Measurements from ENCODE around the gene PHACTR1. TPM values are rescaled to one million over a fixed set of nuclear protein-coding genes. Genes with fewer than 3 reads are reported as not detected.
"Not testable (repeated sequence)": the region's sequence is repeated elsewhere in the genome, so short reads cannot be mapped to it uniquely, and the experiment has no call there.

Gene PHACTR1
- total RNA-seq, 1 donor from 2014 or later, result 85.9 TPM

GRCh38 chr6:13311155-13311554 lies 594.6 kb downstream of the PHACTR1 start:
- TF ChIP-seq, protein P1, sequence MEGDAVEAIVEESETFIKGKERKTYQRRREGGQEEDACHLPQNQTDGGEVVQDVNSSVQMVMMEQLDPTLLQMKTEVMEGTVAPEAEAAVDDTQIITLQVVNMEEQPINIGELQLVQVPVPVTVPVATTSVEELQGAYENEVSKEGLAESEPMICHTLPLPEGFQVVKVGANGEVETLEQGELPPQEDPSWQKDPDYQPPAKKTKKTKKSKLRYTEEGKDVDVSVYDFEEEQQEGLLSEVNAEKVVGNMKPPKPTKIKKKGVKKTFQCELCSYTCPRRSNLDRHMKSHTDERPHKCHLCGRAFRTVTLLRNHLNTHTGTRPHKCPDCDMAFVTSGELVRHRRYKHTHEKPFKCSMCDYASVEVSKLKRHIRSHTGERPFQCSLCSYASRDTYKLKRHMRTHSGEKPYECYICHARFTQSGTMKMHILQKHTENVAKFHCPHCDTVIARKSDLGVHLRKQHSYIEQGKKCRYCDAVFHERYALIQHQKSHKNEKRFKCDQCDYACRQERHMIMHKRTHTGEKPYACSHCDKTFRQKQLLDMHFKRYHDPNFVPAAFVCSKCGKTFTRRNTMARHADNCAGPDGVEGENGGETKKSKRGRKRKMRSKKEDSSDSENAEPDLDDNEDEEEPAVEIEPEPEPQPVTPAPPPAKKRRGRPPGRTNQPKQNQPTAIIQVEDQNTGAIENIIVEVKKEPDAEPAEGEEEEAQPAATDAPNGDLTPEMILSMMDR (IDR thresholded peaks at IDR 0.05; ENCODE audit: borderline replicate concordance), result no peak
- Histone ChIP-seq H3K4me1 (peaks cover 27% of the 10 kb centered on the region), H3K9me3 (replicated peaks) (no peaks in the 10 kb centered on the region), H3K27ac (replicated peaks) (no peak overlapping the region), H3K4me3 (no peak overlapping the region), H3K27me3 (ENCODE audit: low read depth) (no peaks in the 10 kb centered on the region), H3K36me3 (peaks cover 70% of the 10 kb centered on the region)
- DNase-seq, result no peak
- intact Hi-C loops (cut with micrococcal nuclease), result no loop called here

GRCh38 chr6:13314806-13315205 lies 598.2 kb downstream of the PHACTR1 start:
- TF ChIP-seq, protein P1 (IDR thresholded peaks at IDR 0.05; ENCODE audit: borderline replicate concordance), result no peak
- Histone ChIP-seq H3K27me3 (ENCODE audit: low read depth) (no peaks in the 10 kb centered on the region), H3K36me3 (peaks cover 89% of the 10 kb centered on the region), H3K4me1 (peaks cover 4% of the 10 kb centered on the region), H3K9me3 (replicated peaks) (no peaks in the 10 kb centered on the region), H3K27ac (replicated peaks) (no peak overlapping the region), H3K4me3 (no peak overlapping the region)
- no peak for DNase-seq
- intact Hi-C loops (cut with micrococcal nuclease), result no loop called here

DNA sequence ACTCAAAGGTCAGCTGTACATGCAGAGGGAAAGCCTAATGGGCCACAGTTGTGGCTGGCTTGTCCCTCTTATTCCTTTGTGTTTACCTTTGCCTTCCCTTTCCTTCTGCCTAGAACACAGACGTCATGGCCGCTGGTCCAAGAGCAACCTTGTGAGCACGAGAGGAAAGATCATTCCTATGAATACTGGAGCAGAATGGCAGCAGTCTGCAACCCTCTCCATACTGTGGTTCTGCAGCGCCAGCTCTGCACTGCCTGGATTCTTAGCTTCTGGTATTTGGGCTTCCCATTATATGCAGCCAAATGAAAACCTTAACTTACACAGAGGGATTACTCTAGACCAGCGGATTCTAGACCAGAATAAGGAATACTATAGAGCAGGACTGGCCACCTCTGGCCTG lies 599.3 kb downstream of the PHACTR1 start:
- Histone ChIP-seq H3K27ac (replicated peaks) (no peak overlapping the region), H3K4me1 (no peaks in the 10 kb centered on the region), H3K4me3 (no peak overlapping the region), H3K9me3 (replicated peaks) (no peaks in the 10 kb centered on the region), H3K36me3 (peaks cover 89% of the 10 kb centered on the region), H3K27me3 (ENCODE audit: low read depth) (no peaks in the 10 kb centered on the region)
- intact Hi-C loops (cut with micrococcal nuclease), result no loop called here
- no peak for DNase-seq
- TF ChIP-seq, protein P1 (IDR thresholded peaks at IDR 0.05; ENCODE audit: borderline replicate concordance), result no peak

DNA sequence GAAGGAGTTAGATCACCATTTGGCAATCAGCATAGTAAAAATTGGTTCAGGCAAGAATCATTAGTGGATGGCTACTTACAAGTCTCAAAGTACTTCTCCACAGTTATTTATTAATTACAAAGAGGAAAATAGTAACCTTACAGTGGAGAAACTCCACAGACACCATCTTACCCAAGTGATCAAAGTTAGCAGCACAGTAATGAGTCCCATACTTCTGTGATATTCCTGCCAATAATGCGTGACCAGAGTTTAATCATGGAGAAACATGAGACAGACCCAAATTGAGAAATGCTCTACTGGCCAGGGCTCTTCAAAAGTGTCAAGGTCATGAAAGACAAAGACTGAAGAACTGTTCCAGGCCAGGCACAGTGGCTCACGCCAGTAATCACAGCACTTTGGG lies 602.3 kb downstream of the PHACTR1 start:
- Histone ChIP-seq H3K36me3 (peaks cover 100% of the 10 kb centered on the region), H3K9me3 (replicated peaks) (no peaks in the 10 kb centered on the region), H3K4me1 (peaks cover 15% of the 10 kb centered on the region), H3K4me3 (no peak overlapping the region), H3K27ac (replicated peaks) (no peak overlapping the region), H3K27me3 (ENCODE audit: low read depth) (no peaks in the 10 kb centered on the region)
- TF ChIP-seq, protein P1 (IDR thresholded peaks at IDR 0.05; ENCODE audit: borderline replicate concordance), result no peak
- no peak for DNase-seq
- intact Hi-C loops (cut with micrococcal nuclease), result no loop called here

DNA sequence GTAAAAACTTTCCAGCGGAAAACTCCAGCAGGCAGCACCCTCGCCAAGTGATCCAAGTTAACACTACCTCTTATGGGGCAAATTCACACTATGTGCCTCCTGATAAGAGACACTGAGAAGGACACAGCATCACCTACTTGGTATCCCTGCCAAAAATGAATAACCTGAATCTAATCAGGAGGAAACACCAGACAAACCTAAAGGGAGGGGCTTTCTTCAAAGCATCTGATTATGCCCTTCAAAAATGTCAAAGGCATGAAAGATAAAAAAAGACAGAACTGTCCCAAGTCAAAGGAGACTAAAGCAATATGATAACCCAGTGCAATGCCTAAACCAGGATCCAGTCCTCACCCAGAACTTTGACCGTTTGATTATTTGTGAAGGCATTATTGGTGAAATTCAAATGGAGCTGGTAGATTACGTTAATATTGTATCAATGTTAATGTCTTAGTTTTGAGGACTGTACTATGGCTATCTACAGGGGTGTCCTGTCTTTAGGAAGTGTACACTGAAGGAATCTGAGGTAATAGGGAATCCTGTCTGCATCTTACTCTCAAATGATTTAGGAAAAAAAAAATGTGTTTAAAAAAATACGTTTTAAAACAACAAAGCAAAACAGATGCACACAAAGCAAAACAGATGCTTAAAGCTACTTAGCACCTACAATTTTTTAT lies 603.5 kb downstream of the PHACTR1 start:
- TF ChIP-seq, protein P1 (IDR thresholded peaks at IDR 0.05; ENCODE audit: borderline replicate concordance), result no peak
- H3K27me3 ChIP-seq (ENCODE audit: low read depth), result no peaks in the 10 kb centered on the region
- intact Hi-C loops (cut with micrococcal nuclease), result loop anchor here (10.0 kb wide), 1 partner anchor 405 kb away; no protein-coding TSS in a partner anchor
- peaks cover 16% of the 10 kb centered on the region for H3K4me1 ChIP-seq
- H3K36me3 ChIP-seq, result peaks cover 100% of the 10 kb centered on the region
- no peak for DNase-seq
- no peak overlapping the region for H3K4me3 ChIP-seq
- H3K27ac ChIP-seq (replicated peaks), result no peak overlapping the region
- H3K9me3 ChIP-seq (replicated peaks), result no peaks in the 10 kb centered on the region

GRCh38 chr6:13326031-13326586 lies 609.5 kb downstream of the PHACTR1 start:
- intact Hi-C loops (cut with micrococcal nuclease), result loop anchor here (10.0 kb wide), 1 partner anchor 411 kb away; no protein-coding TSS in a partner anchor
- not testable (repeated sequence) for H3K4me3 ChIP-seq; H3K27ac ChIP-seq (replicated peaks); H3K27me3 ChIP-seq (ENCODE audit: low read depth); H3K9me3 ChIP-seq (replicated peaks); DNase-seq
- Histone ChIP-seq H3K36me3 (peaks cover 55% of the 10 kb centered on the region), H3K4me1 (peaks cover 60% of the 10 kb centered on the region)

All from left ventricle myocardium inferior (tissue), 1 donor.